ENCODE data around the gene SULT1C4.

The SULT1C4 gene

GRCh38 chr2:108412995-108413710, 35.4 kb downstream of the SULT1C4 start:
- no peak for TF ChIP-seq CTCF (IDR thresholded peaks at IDR 0.05; ENCODE audit: insufficient read depth, low read length, missing control alignments)
- ChIA-PET POLR2A (no interaction called here), CTCF (no interaction called here)
- no peak overlapping the region for H3K4me3 ChIP-seq (ENCODE audit: low read depth, low read length)
- DNase-seq (ENCODE audit: low read depth, low spot score) = peak; percentile 59

GRCh38 chr2:108413711-108414095, 35.9 kb downstream of the SULT1C4 start:
- no peak for DNase-seq (ENCODE audit: low read depth, low spot score)
- ChIA-PET CTCF (no interaction called here), POLR2A (no interaction called here)
- H3K4me3 ChIP-seq (ENCODE audit: low read depth, low read length) = no peak overlapping the region
- TF ChIP-seq CTCF (IDR thresholded peaks at IDR 0.05; ENCODE audit: insufficient read depth, low read length, missing control alignments) = no peak

- CTCF ChIA-PET = no interaction called here
- no peak overlapping the region for H3K4me3 ChIP-seq (ENCODE audit: low read depth, low read length)
- no peak for DNase-seq (ENCODE audit: low read depth, low spot score)
- POLR2A ChIA-PET = no interaction called here
- TF ChIP-seq CTCF (IDR thresholded peaks at IDR 0.05; ENCODE audit: insufficient read depth, low read length, missing control alignments) = no peak
Measured at GRCh38 chr2:108414256-108414876, 36.6 kb downstream of the SULT1C4 start.

- TF ChIP-seq CTCF (IDR thresholded peaks at IDR 0.05; ENCODE audit: insufficient read depth, low read length, missing control alignments) = no peak
- ChIA-PET CTCF (no interaction called here), POLR2A (no interaction called here)
- DNase-seq (ENCODE audit: low read depth, low spot score) = no peak
- no peak overlapping the region for H3K4me3 ChIP-seq (ENCODE audit: low read depth, low read length)
Measured at GRCh38 chr2:108414945-108415344, 37.2 kb downstream of the SULT1C4 start.

- ChIA-PET CTCF (no interaction called here), POLR2A (no interaction called here)
- no peak for TF ChIP-seq CTCF (IDR thresholded peaks at IDR 0.05; ENCODE audit: insufficient read depth, low read length, missing control alignments)
- DNase-seq (ENCODE audit: low read depth, low spot score) = no peak
- H3K4me3 ChIP-seq (ENCODE audit: low read depth, low read length) = no peak overlapping the region
Measured at GRCh38 chr2:108417254-108417653, 39.5 kb downstream of the SULT1C4 start.

GRCh38 chr2:108418416-108418815, 40.7 kb downstream of the SULT1C4 start:
- POLR2A ChIA-PET = no interaction called here

More at GRCh38 chr2:108418416-108418815, 40.7 kb downstream of the SULT1C4 start:
- no peak for TF ChIP-seq CTCF (IDR thresholded peaks at IDR 0.05; ENCODE audit: insufficient read depth, low read length, missing control alignments)
- CTCF ChIA-PET = no interaction called here
- no peak overlapping the region for H3K4me3 ChIP-seq (ENCODE audit: low read depth, low read length)
- DNase-seq (ENCODE audit: low read depth, low spot score) = no peak

Data from AG04449 (cell line).